GM21360 (cell line): ENCODE data around the gene SUPT6H.
"Not testable (repeated sequence)": the region's sequence is repeated elsewhere in the genome, so short reads cannot be mapped to it uniquely, and the experiment has no call there.

Experiments
- ATAC-seq: cut with Tn5 transposase; IDR thresholded peaks from one replicate; pipeline ENCODE4 v1.9.1; 2021; ENCODE audit warnings: mild to moderate bottlenecking, moderate library complexity; ENCODE audit not compliant: unreplicated experiment

The SUPT6H gene

DNA sequence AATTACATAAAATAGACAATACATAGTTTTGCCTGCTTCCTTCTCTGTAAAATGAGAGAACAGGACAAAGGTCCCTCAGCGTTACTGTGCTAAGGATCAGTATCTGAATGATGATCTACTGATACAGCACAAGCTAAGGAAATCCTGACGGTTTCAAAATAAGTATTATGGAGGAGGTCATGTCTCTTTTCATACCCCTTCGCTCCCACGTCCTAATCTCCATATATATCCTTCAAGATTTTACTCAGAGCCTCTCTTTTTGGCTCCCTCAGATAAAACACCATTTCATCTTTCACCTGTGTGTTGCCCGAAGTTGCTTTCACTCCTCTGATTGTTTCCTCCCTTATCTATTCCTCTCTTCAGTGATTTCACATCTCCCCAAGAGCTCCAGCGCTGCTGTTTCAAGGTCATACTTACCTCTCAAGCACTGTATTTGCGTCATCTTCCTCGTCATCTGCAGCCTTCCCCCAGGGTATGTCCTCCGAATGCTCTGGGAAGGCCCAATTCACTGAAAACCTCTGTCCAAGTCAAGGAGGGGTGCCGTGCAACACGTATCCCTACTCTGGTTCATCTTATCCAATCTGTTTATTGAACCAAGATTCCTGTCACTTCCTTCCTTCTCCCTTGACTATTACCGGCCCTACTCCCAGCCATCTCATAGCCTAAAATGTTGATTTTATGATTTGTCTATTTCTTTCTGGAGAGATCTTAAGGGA, 15.8 kb upstream of the SUPT6H start:
- ATAC-seq: no peak

DNA sequence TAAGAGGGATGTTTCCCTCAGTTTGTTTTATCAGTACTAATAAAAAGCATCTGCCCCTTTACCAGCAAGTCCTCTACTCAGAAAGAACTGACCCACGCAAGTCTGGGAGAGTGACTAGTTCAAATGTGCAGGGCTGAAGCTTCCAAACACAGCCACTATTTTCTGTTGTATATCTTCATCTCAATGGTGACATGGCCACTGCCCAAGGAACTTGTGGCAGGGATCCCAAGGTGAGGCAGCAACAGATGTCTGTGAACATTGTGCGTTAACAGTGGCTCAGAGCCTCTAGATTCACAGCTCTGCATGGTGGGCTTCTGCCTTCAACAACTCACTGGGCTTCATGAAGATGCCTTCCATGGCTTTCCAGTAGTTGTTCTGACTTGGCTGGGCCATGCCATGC, 13.3 kb upstream of the SUPT6H start:
- ATAC-seq: no peak

DNA sequence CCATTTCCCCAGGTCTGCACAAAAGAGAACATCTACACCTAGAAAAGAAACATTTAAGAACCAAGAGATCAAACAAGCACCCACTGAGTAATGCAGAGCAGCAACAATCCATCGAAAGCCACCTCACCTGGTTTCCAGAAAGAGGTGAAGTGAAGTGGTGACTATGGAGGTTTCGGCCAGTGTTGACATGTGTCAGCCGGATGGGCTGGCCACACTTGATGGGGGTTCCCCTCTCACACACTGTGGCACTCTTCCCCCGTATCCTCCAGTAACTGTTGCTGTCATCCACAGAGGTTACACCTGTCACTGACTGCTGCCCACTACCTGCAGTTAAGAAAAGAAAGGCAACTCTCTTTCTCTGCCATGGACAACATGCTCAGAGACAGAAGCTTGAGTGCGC, 6.8 kb upstream of the SUPT6H start:
- ATAC-seq: no peak

DNA sequence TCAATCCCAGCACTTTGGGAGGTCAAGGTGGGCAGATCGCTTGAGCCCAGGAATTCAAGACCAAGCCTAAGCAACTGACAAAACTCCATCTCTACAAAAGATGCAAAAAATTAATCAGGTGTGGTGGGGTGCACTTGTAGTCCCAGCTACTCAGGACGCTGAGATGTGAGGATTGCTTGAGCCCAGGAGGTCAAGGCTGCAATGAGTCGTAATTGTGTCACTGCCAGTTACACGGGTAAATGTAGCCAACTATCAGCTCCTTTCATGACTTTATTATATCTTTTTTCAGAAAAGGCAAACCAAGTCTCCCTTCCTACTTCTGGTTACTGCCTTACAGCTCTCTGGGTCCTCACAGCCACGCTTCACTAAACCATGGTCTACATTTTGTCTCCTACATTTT, 4.2 kb upstream of the SUPT6H start:
- no peak for ATAC-seq

DNA sequence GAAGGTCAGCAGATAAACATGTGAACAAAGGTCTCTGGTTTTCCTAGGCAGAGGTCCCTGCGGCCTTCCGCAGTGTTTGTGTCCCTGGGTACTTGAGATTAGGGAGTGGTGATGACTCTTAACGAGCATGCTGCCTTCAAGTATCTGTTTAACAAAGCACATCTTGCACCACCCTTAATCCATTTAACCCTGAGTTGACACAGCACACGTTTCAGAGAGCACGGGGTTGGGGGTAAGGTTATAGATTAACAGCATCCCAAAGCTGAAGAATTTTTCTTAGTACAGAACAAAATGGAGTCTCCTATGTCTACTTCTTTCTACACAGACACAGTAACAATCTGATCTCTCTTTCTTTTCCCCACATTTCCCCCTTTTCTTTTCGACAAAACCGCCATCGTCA, 3.7 kb upstream of the SUPT6H start:
- not testable (repeated sequence) for ATAC-seq

DNA sequence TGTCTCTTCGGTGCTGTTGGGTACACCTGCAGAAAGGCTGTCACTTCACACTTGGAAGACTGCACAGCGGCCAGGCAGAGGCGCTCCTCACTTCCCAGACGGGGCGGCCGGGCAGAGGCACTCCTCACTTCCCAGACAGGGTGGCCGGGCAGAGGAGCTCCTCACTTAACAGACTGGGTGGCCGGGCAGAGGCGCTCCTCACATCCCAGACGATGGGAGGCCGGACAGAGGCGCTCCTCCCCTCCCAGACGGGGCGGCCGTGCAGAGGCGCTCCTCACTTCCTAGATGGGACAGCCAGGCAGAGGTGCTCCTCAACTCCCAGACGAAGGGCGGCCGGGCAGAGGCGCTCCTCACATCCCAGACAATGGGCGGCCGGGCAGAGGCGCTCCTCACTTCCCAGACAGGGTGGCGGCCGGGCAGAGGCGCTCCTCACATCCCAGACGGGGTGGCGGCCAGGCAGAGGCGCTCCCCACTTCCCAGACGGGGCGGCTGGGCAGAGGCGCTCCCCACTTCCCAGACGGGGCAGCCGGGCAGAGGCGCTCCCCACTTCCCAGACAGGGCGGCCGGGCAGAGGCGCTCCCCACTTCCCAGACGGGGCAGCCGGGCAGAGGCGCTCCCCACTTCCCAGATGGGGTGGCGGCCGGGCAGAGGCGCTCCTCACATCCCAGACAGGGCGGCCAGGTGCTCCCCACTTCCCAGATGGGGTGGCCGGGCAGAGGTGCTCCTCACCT, 3.1 kb upstream of the SUPT6H start:
- not testable (repeated sequence) for ATAC-seq

DNA sequence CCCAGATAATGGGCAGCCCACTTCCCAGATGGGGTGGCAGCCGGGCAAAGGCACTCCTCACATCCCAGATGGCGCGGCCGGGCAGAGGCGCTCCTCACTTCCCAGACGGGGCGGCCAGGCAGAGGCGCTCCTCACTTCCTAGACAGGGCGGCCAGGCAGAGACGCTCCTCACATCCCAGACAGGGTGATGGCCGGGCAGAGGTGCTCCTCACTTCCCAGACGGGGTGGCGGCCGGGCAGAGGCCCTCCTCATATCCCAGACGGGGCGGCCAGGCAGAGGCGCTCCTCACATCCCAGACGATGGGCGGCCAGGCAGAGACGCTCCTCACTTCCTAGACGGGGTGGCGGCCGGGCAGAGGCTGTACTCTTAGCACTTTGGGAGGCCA, 2.5 kb upstream of the SUPT6H start:
- not testable (repeated sequence) for ATAC-seq

DNA sequence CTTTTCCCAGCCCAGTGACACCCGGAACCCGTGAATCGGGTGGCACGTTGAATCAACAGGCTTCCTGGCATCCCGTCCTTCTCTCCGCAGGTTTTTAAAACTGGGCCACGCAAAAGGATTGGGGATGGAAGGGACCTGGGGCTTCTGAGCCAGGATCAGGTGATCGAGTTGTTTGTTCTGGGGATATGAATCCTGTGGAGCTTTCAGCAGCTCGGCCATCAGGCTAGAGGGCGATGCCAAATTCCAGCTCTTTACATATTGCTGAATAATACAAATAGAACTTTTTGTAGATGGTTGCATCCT, 473 bp downstream of the SUPT6H start:
- ATAC-seq: no peak

DNA sequence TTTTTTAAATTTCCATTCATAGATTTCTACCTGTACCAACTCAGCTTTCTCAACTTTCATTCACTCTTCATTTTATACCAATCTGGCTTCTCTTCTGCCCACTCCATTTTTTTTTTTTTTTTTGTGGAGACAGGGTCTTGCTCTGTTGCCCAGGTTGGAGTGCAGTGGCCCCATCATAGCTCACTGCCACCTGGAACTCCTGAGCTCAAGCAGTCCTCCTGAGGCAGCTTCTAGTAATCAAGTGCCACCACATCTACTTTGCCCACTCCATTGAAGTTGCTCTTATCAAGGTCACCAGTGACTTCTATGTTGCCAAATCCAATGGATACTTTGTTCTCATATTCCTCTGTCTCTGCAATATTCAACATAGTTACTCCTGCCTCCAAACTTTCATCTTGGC, 1.7 kb downstream of the SUPT6H start:
- no peak for ATAC-seq

DNA sequence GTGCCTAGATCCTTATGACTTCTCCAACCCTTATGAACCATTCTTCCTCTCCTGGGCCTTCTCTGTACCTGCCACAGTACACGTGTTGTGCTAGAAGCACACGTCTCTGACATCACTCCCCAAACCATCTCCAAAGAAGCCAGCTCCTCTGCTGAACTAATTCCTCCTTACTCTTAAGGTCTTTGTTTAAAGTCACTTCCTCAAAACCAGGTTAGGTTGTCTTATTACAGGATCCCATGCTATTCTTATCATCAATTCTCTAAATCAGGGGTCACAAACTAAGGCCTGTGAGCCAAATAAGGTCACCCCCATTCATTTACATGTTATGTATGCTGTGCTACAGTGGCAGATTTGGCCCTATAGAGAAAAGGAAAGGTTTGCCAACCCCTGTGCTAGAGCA, 4.0 kb downstream of the SUPT6H start:
- ATAC-seq: no peak

DNA sequence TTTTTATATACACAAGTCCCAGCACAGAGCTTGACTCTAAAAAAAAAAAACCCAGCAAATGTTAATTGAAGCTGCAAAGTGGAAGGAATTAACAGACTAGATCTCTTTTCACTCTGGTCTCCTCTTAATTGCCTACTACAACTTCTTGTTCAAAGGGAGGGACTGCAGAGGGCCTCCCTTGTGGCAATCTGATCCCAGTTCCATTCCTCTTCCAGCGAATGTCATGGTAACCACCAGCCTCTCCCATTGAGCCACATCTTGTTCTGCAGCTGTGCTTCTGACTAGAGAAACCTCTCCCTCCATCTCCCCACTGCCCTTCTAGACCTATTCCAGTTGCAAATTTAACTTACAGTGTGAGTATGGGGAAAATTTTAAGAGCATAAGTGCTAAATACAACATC, 5.9 kb downstream of the SUPT6H start:
- no peak for ATAC-seq

DNA sequence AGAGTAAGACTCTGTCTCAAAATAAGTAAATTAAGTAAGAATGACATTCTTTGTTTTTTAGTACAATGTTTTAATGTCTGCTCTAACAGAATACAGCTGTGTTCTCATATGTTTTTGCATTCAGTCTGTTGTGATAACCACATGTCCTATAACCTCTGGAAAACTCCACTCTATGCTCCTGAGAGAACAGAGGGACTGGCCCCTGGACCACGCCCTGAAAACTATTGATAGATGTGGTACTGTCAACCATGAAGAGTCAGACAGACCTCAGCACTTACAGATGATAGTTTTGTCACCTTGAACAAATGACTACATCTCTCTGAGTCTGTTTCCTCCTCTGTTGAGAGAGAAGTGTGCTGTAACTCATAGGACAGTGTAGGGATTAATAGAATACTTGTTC, 7.9 kb downstream of the SUPT6H start:
- ATAC-seq: no peak

DNA sequence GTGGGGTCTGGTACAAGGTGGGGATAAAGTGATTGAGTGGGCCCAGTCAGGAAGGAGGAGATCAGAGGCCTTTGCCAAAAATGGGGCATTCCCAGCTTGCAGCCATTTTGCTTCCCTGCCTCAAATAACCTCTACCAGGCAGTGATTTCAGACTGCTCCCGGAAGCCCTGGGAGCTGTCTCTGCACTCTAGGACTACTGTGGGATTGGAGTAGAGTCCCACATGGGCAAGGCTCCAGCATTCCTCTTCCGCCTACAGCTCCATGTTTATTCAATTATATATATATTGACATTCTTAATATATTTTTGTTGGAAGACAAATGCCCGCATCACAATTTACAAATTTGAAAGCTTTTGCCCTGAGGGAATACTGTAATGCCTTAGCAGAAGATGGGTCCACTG, 13.5 kb downstream of the SUPT6H start:
- ATAC-seq: no peak

DNA sequence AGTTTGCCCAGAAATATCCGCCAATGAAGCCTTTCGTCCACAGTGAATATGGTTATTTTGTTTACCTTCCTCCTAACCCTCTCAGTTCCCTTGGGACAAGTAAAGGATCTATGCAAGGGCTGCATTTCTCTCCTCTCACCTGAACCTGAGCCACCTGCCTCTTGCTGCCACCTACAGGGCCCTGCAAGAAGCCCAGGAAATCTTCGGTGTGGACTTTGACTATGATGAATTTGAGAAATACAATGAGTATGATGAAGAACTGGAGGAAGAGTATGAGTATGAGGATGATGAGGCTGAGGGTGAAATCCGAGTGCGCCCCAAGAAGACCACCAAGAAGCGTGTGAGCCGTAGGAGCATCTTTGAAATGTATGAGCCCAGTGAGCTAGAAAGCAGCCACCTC, 14.0 kb downstream of the SUPT6H start:
- no peak for ATAC-seq

DNA sequence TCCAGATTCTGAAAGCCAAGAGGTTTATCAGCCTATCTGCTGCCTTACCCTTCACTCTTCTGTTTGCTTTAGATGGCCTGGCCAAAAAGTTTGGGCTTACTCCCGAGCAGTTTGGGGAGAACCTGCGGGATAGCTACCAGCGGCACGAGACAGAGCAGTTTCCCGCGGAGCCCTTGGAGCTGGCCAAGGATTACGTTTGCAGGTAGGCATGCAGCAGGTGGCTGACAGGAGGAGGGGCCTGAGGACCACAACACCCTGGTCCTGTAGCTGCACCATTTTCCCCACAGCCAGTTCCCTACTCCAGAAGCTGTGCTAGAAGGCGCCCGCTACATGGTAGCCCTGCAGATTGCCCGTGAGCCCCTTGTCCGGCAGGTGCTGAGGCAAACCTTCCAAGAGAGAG, 20.6 kb downstream of the SUPT6H start:
- no peak for ATAC-seq

DNA sequence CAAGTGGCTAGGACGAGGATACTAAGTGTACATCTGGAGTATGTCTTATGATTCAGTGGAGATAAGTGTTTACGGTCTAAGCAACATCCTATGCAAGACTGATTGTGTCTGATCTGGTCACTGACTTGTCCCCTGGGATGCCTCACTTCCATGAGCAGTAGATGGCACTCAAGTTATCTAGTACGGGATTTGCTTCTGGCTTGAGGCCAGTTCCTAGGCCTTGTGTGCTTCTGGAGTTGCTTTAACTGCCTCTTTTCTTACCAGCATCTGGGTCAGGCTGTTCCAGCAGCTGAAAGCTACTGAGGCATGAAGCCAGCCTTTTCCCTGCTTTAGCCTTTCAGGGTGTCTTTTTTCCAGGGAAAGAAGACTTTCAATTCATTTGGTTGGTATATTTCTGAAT, 23.0 kb downstream of the SUPT6H start:
- ATAC-seq: no peak

DNA sequence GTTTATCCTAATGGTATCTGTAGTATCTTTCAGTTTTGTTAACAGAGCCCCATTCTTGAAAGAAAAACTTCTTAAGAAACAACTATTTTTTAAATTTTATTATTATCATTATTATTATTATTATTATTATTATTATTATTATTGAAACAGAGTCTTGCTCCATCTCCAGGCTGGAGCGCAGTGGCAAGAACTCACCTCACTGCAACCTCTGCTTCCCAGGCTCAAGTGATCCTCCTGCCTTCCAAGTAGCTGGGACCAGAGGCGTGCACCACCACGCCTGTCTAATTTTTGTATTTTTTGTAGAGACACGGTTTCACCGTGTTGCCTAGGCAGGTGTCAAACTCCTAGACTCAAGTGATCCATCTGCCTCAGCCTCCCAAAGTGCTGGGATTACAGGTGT, 23.4 kb downstream of the SUPT6H start:
- ATAC-seq: no peak

DNA sequence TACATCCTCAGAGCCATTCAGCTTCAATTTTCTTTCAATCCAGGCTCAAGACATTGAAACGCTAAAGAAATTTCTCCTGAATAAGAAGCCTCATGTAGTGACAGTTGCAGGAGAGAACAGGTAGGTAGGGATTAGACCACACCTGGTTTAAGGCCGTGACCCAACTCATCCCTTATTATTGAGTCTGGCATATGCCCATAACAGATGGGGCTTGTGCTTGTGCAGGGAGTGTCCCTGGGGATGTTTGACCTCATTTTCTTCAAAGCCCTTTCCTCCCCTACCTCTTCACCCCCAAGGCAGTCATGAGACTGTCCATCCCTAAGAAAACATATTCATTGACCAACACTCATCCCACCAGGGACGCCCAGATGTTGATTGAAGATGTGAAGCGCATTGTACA, 24.3 kb downstream of the SUPT6H start:
- no peak for ATAC-seq

DNA sequence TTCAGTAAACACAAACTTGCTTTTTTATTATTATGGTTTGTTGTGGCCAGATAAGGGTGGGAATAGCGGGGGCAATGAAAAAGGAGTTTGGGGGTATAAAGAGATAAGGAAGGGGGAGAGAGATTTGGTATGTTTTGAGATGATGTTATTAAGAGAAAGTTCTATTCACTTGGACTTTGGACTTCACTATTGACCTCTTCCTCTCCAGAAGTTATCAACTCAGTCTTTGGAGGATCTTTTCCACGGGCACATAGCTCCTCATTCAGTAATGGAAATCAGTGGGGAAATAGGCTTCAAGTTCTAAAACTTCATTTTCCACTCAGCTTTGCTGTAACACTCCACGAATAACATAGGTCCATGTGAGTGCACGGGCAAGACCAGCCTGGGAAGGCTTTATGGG, 26.5 kb downstream of the SUPT6H start:
- no peak for ATAC-seq

DNA sequence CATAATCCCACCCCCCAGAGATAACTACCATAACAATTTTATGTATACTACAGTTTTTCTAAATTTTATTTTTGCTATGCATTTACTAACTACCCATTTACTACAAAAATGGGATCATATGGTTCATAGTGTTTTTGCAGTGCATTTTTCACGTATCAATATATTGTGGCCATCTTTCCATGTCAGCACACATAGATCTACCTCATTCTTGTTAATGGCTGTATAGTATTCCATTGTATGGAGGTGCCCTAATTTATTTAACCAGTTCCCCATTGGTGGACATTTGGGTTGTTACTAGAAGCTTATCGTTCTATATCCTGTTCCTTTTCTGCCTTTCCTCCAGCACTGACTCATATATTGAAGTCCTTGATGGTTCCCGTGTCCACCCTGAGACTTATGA, 27.0 kb downstream of the SUPT6H start:
- ATAC-seq: no peak

DNA sequence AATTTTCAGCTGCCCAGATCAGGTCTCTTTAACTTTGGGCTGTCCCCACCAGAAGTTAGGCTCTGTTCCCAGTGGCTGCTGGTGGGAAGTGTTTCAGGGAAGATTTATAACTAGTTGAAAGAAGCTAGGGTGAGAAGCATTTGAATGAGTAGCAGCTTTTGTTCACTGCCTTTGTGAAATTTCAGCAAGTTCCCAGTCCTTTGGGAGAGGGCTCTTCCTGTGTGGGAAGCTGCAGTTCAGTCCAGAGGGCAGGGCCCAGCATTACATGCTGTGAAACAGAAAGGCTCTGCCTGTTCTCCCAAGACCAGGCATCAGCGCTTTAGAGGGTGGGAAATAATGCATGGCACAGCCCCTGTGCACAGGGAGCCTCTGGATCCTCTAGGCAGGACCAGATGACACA, 31.9 kb downstream of the SUPT6H start:
- ATAC-seq: no peak

DNA sequence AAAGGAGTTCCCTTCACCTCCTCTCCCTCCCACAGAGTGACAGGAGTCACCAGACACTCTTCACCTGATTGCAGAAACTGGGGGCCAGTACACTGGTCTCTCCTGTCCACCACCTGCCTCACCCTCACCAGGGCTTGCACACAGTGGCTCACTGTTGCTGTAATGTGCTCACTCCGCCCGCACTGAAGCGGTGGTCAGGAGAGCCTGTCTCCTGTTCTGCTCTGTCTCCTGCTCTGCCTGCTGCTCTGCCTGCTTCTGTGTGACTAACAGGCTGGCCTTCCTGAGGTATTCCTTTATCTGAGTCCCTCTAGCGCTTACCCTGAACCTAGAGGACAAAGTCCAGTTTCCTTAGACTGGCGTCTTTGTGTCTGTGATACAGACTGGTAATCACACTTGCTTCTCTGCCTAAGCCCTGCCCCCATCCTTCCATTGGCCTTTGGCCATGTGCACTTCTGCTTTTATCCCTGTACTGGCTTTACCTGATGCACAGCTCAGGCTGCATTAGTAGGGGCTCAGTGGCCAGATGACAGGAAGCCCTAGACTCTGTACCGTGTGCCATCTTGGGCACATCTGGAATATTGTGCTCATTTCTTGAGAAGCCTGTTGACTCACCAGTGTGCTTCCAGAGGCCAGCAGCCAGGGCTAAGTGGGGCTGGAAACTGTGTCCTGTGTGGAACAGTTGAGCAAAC, 36.4 kb downstream of the SUPT6H start:
- no peak for ATAC-seq
